Neural progenitor cell (in vitro differentiated cells): Measurements from ENCODE around the gene QSOX2.

ENCODE experiments used
- CTCF ChIP-seq: fragments of 200-600 bp; sonication (generic); IDR thresholded peaks from 2 replicates; pipeline ENCODE4 v1.5.1; 2017; ENCODE audit warnings: antibody characterized with exemption, mild to moderate bottlenecking
- EZH2 ChIP-seq: fragments of 200-600 bp; sonication (generic); IDR thresholded peaks from 2 replicates; pipeline ENCODE4 v1.6.1; 2017; ENCODE audit warnings: antibody characterized with exemption, mild to moderate bottlenecking, moderate library complexity

DNA sequence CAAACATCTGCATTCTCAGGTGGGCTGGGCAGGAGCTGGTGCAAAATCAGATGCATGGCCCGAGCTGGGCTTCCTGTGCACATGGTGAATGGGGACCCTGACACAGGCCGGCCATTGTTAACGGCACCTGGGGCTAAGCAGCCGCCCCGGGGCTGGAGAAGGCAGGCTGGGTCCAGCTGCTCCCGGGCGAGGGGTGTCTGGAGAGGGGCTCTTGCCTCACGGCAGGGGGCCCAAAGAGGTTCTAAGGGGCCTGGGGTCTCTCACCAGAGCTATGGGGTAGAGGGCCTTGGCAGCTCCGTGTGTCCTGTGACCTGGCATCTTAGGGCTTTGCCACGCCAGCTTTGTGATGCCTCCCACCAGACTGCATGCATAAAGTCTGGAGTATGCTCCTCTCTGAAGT, 5.1 kb upstream of the QSOX2 start:
- no peak for TF ChIP-seq EZH2
- no peak for TF ChIP-seq CTCF
